GM12878 (cell line): ENCODE measurements around the gene KRTAP10-7.

Source experiments
- EZH2 ChIP-seq: IDR thresholded peaks from 2 replicates; pipeline ENCODE4 v1.6.1; 2012; ENCODE audit warnings: low read depth, mild to moderate bottlenecking, control low read depth, inconsistent platforms, low read length, borderline replicate concordance; ENCODE audit not compliant: control insufficient read depth
- GABPA ChIP-seq: IDR thresholded peaks from 2 replicates; pipeline ENCODE4 v1.6.1; 2014; ENCODE audit warnings: antibody characterized with exemption, low read depth, mild to moderate bottlenecking, inconsistent platforms
- HDAC6 ChIP-seq: fragments of 200-600 bp; sonication (generic); IDR thresholded peaks from one replicate; pipeline ENCODE4 v1.8.0; 2017; ENCODE audit warnings: antibody characterized with exemption; ENCODE audit not compliant: unreplicated experiment
- TF ChIP-seq, protein P1 (sequence below), 3 experiments: IDR thresholded peaks in 2 of 3; conservative IDR thresholded peaks in 1 of 3; 2 replicates each; pipeline ENCODE4 v1.5.1; 2011; ENCODE audit warnings: low read depth in 3 of 3, low read length in 3 of 3, mild to moderate bottlenecking in 3 of 3, control low read depth in 2 of 3, moderate library complexity in 2 of 3, inconsistent platforms in 1 of 3, mixed read lengths in 1 of 3; ENCODE audit not compliant: control insufficient read depth in 2 of 3, insufficient read depth in 1 of 3; ENCODE audit errors: extremely low read depth in 1 of 3

DNA sequence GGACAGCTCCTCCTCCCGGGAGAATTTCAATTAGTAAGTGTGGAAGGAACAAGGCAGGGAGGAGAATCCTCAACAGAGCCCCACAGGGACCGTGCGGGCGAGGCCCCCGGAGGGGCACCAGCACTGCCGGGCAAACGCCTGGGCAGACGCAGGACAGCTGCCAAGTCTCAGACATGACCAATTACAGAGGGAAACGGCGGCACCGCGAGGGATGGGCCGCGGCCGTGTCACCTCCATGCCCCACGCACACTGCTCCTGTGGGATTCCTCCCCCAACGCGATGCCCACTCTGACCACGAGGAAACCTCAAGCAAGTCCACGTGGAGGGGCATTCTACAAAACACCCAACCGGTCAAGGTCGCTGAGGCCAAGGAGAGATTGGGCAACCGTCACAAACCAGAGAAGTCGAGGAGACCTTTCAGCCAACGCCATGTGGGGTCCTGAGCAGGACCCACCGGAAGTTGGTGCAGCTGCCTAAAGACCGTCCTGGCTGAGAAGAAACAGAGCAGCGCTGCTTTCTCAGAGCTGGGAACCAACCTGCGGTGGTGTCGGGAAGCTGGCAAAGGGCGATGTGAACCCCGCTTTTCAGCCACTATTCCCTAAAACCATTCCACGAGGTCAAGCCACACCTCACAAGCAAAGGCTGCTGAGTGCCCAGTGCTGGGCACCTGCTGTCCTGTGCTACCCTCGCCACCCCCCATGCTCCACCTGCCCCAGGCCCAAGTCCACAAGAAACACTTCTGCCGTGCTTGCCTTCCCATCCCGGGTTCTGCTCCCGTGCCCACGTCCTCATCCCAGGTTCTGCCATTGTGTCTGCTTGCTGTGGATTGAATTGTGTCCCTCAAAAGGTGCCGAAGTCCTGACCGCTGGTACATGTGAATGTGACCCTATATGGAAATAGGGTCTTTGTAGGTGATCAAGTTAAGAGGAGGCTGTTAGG lies 28.3 kb upstream of the KRTAP10-7 start:
- TF ChIP-seq, protein P1, sequence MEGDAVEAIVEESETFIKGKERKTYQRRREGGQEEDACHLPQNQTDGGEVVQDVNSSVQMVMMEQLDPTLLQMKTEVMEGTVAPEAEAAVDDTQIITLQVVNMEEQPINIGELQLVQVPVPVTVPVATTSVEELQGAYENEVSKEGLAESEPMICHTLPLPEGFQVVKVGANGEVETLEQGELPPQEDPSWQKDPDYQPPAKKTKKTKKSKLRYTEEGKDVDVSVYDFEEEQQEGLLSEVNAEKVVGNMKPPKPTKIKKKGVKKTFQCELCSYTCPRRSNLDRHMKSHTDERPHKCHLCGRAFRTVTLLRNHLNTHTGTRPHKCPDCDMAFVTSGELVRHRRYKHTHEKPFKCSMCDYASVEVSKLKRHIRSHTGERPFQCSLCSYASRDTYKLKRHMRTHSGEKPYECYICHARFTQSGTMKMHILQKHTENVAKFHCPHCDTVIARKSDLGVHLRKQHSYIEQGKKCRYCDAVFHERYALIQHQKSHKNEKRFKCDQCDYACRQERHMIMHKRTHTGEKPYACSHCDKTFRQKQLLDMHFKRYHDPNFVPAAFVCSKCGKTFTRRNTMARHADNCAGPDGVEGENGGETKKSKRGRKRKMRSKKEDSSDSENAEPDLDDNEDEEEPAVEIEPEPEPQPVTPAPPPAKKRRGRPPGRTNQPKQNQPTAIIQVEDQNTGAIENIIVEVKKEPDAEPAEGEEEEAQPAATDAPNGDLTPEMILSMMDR (IDR thresholded peaks at IDR 0.05 in 2 of 3, conservative IDR thresholded peaks at IDR 0.05 in 1 of 3; ENCODE audit: control insufficient read depth in 2 of 3, extremely low read depth in 1 of 3, insufficient read depth in 1 of 3, low read depth in 3 of 3, low read length in 3 of 3), result no peak
- TF ChIP-seq HDAC6 (no peak), EZH2 (no peak), GABPA (no peak)
